Measurements from ENCODE around the gene NKD1. TPM values are rescaled to one million over a fixed set of nuclear protein-coding genes. Genes with fewer than 3 reads are reported as not detected.

The NKD1 gene
- total and polyA plus RNA-seq, 4 donors, result 2.3 to 14.1 (median 8.0) TPM

- WGBS, 2 donors, result 88 to 95% methylated on average over 3 of the region's 3 CpGs
- H3K9me3 ChIP-seq (ENCODE audit: control insufficient read depth in 4 of 4, insufficient read depth in 3 of 4, low read length in 3 of 4), result no peaks in the 10 kb centered on the region
- no peak for ATAC-seq (ENCODE audit: insufficient read depth, low FRiP score)
- peaks cover 0 to 26% (median 10%) of the 10 kb centered on the region in 4 donors for H3K36me3 ChIP-seq (ENCODE audit: control insufficient read depth in 4 of 4, insufficient read depth in 4 of 4, low read length in 4 of 4)
- peaks cover 0 to 75% (median 60%) of the 10 kb centered on the region in 5 donors for H3K4me1 ChIP-seq (ENCODE audit: control insufficient read depth in 5 of 5, insufficient read depth in 5 of 5, low read length in 5 of 5)
- H3K9ac ChIP-seq (ENCODE audit: insufficient read depth in 1 of 2, low read length in 2 of 2), result no peak overlapping the region
- TF ChIP-seq, protein P1, sequence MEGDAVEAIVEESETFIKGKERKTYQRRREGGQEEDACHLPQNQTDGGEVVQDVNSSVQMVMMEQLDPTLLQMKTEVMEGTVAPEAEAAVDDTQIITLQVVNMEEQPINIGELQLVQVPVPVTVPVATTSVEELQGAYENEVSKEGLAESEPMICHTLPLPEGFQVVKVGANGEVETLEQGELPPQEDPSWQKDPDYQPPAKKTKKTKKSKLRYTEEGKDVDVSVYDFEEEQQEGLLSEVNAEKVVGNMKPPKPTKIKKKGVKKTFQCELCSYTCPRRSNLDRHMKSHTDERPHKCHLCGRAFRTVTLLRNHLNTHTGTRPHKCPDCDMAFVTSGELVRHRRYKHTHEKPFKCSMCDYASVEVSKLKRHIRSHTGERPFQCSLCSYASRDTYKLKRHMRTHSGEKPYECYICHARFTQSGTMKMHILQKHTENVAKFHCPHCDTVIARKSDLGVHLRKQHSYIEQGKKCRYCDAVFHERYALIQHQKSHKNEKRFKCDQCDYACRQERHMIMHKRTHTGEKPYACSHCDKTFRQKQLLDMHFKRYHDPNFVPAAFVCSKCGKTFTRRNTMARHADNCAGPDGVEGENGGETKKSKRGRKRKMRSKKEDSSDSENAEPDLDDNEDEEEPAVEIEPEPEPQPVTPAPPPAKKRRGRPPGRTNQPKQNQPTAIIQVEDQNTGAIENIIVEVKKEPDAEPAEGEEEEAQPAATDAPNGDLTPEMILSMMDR (IDR thresholded peaks at IDR 0.05; ENCODE audit: control extremely low read depth, extremely low read depth), result no peak
- H3K4me3 ChIP-seq, result no peak overlapping the region
- no peak for DNase-seq
- H3K27me3 ChIP-seq (ENCODE audit: control insufficient read depth in 3 of 3, insufficient read depth in 3 of 3, low read length in 2 of 3), result peaks cover 0 to 3% (median 0%) of the 10 kb centered on the region in 3 donors
- peak overlapping the region in 1 of 2 donors; percentile 48 for H3K27ac ChIP-seq (ENCODE audit: low read depth in 1 of 2, low read length in 1 of 2)
These were observed 35.0 kb downstream of the NKD1 start for GRCh38 chr16:50583211-50583610.

DNA sequence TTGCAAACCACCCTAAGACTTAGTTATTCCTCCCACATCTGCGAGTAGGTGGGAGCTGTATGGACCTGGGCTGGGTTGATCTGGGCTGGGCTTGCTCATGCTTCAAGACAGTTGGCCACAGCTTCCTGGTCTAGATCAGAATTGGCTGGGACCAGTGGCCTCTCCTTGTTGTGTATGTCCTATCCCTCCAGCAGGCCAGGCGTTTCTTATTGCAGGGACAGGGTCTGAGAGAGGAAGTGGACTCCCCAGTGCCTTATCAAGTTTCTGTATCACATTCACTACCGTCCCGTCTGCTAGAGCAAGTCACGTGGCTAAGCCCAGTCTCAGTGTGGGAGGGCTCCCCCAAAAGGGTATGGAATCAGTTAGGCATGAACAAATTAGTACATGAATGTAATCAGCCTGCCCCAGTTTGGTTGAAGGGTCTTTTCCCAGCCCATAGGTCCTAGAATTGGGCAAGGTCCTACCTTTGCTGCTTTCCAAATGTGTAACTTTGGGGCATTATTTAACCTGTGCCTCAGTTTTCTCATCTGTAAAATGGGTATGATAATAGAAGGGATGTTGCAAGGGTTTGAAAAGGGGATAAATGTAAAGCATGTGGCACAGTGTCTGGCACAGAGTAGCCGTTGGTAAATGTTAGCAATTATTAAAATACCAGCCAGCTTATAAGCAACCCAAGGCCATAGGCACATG, 36.0 kb downstream of the NKD1 start:
- DNase-seq (peak in 2 of 3 donors; percentile 39 to 56), ATAC-seq (ENCODE audit: insufficient read depth, low FRiP score) (no peak)
- 41 to 51% methylated on average over 6 of the region's 6 CpGs for WGBS, 2 donors
- H3K36me3 ChIP-seq (ENCODE audit: control insufficient read depth in 4 of 4, insufficient read depth in 4 of 4, low read length in 4 of 4), result peaks cover 0 to 17% (median 8%) of the 10 kb centered on the region in 4 donors
- H3K4me1 ChIP-seq (ENCODE audit: control insufficient read depth in 5 of 5, insufficient read depth in 5 of 5, low read length in 5 of 5), result peaks cover 0 to 75% (median 60%) of the 10 kb centered on the region in 5 donors
- H3K9me3 ChIP-seq (ENCODE audit: control insufficient read depth in 4 of 4, insufficient read depth in 3 of 4, low read length in 3 of 4), result no peaks in the 10 kb centered on the region
- H3K9ac ChIP-seq (ENCODE audit: insufficient read depth in 1 of 2, low read length in 2 of 2), result no peak overlapping the region
- TF ChIP-seq, protein P1 (IDR thresholded peaks at IDR 0.05; ENCODE audit: control extremely low read depth, extremely low read depth), result no peak
- H3K27ac ChIP-seq (ENCODE audit: low read depth in 1 of 2, low read length in 1 of 2), result peak overlapping the region in 1 of 2 donors; percentile 62
- peaks cover 0 to 3% (median 0%) of the 10 kb centered on the region in 3 donors for H3K27me3 ChIP-seq (ENCODE audit: control insufficient read depth in 3 of 3, insufficient read depth in 3 of 3, low read length in 2 of 3)
- H3K4me3 ChIP-seq, result no peak overlapping the region

GRCh38 chr16:50585331-50585776, 37.2 kb downstream of the NKD1 start:
- H3K27ac ChIP-seq (ENCODE audit: low read depth in 1 of 2, low read length in 1 of 2), result peak overlapping the region in 1 of 2 donors; percentile 71
- DNase-seq (peak; percentile 98 to 99 (median 98)), ATAC-seq (ENCODE audit: insufficient read depth, low FRiP score) (peak; percentile 42)
- TF ChIP-seq, protein P1 (IDR thresholded peaks at IDR 0.05; ENCODE audit: control extremely low read depth, extremely low read depth), result no peak
- no peak overlapping the region for H3K9ac ChIP-seq (ENCODE audit: insufficient read depth in 1 of 2, low read length in 2 of 2)
- peaks cover 0 to 9% (median 4%) of the 10 kb centered on the region in 4 donors for H3K36me3 ChIP-seq (ENCODE audit: control insufficient read depth in 4 of 4, insufficient read depth in 4 of 4, low read length in 4 of 4)
- peaks cover 0 to 3% (median 0%) of the 10 kb centered on the region in 3 donors for H3K27me3 ChIP-seq (ENCODE audit: control insufficient read depth in 3 of 3, insufficient read depth in 3 of 3, low read length in 2 of 3)
- WGBS, 2 donors, result 60 to 72% methylated on average over 16 of the region's 16 CpGs
- H3K9me3 ChIP-seq (ENCODE audit: control insufficient read depth in 4 of 4, insufficient read depth in 3 of 4, low read length in 3 of 4), result no peaks in the 10 kb centered on the region
- no peak overlapping the region for H3K4me3 ChIP-seq
- peaks cover 0 to 67% (median 52%) of the 10 kb centered on the region in 5 donors for H3K4me1 ChIP-seq (ENCODE audit: control insufficient read depth in 5 of 5, insufficient read depth in 5 of 5, low read length in 5 of 5)

Measured in lung (tissue), 12 donors.